HEK293 (cell line): Measurements from ENCODE around the gene FGD5.
A peak's percentile ranks its signal among the peaks of the same experiment; 100 is the strongest.

Experiments used
- CTCF ChIA-PET: fragments of 350-600 bp; formaldehyde crosslinking; extraction: SDS; loops from one replicate; lab custom pipeline; 2021; ENCODE audit warnings: antibody characterized with exemption; lab: Yijun Ruan, JAX
- POLR2A ChIA-PET: fragments of 300-600 bp; formaldehyde crosslinking; extraction: SDS; loops from one replicate; lab custom pipeline; 2020; ENCODE audit warnings: antibody characterized with exemption, inconsistent platforms; lab: Yijun Ruan, JAX
- H3K27ac ChIP-seq: fragments of 200-500 bp; sonication (Bioruptor generic); 2 replicates; pipeline ENCODE4 v1.5.1; 2014; ENCODE audit warnings: low read depth, low read length, control low read depth, inconsistent platforms; ENCODE audit errors: extremely low read depth
- H3K36me3 ChIP-seq, 2 experiments: fragments of 200-500 bp in 1 of 2; sonication (Bioruptor generic) in 1 of 2; 1 replicate in 1 of 2; 2 replicates in 1 of 2; pipeline ENCODE4 v1.5.1; 2014 to 2017; ENCODE audit warnings: inconsistent platforms in 2 of 2, low read length in 2 of 2; ENCODE audit not compliant: control insufficient read depth in 2 of 2, insufficient read depth in 1 of 2
- H3K4me1 ChIP-seq: fragments of 200-500 bp; sonication (Bioruptor generic); 2 replicates; pipeline ENCODE4 v1.5.1; 2014; ENCODE audit warnings: mild to moderate bottlenecking, low read length, inconsistent platforms; ENCODE audit not compliant: control insufficient read depth, insufficient read depth
- H3K4me3 ChIP-seq: 2 replicates; pipeline ENCODE4 v1.5.1; 2011; ENCODE audit warnings: low read depth, mild to moderate bottlenecking, control low read depth, low read length, moderate library complexity
- H3K9me3 ChIP-seq: fragments of 200-500 bp; sonication (Bioruptor generic); 2 replicates; pipeline ENCODE4 v1.5.1; 2014; ENCODE audit warnings: low read depth, low read length, inconsistent platforms; ENCODE audit not compliant: control insufficient read depth, insufficient read depth
- KLF9 ChIP-seq: fragments of 450-650 bp; formaldehyde crosslinking; IDR thresholded peaks from 2 replicates; pipeline ENCODE4 v1.5.1; 2016; ENCODE audit warnings: missing biosample characterization, missing genetic modification characterization, low read depth
- ZBTB20 ChIP-seq: fragments of 450-650 bp; formaldehyde crosslinking; IDR thresholded peaks from 2 replicates; pipeline ENCODE4 v1.5.1; 2016; ENCODE audit warnings: missing biosample characterization, missing genetic modification characterization
- ZBTB21 ChIP-seq: fragments of 450-650 bp; formaldehyde crosslinking; IDR thresholded peaks from 2 replicates; pipeline ENCODE4 v1.5.1; 2017; ENCODE audit warnings: missing biosample characterization, missing genetic modification characterization
- ZBTB48 ChIP-seq: fragments of 450-650 bp; formaldehyde crosslinking; IDR thresholded peaks from 2 replicates; pipeline ENCODE4 v1.5.1; 2016; ENCODE audit warnings: missing biosample characterization, missing genetic modification characterization
- ZNF214 ChIP-seq: fragments of 450-650 bp; formaldehyde crosslinking; IDR thresholded peaks from 2 replicates; pipeline ENCODE4 v1.5.1; 2017; ENCODE audit warnings: missing biosample characterization, mild to moderate bottlenecking, missing genetic modification characterization, borderline replicate concordance
- ZNF354C ChIP-seq: fragments of 450-650 bp; formaldehyde crosslinking; IDR thresholded peaks from 2 replicates; pipeline ENCODE4 v1.5.1; 2016; ENCODE audit warnings: missing biosample characterization, missing genetic modification characterization, low read depth, borderline replicate concordance
- ZNF37A ChIP-seq: fragments of 450-650 bp; IDR thresholded peaks from 2 replicates; pipeline ENCODE4 v1.5.1; 2018; ENCODE audit warnings: missing biosample characterization, missing genetic modification characterization
- ZNF394 ChIP-seq: fragments of 450-650 bp; formaldehyde crosslinking; IDR thresholded peaks from 2 replicates; pipeline ENCODE4 v1.5.1; 2016; ENCODE audit warnings: missing biosample characterization, missing genetic modification characterization, mild to moderate bottlenecking, moderate library complexity, borderline replicate concordance
- ZNF423 ChIP-seq: fragments of 450-650 bp; formaldehyde crosslinking; IDR thresholded peaks from 2 replicates; pipeline ENCODE4 v1.5.1; 2016; ENCODE audit warnings: missing biosample characterization, missing genetic modification characterization
- ZNF510 ChIP-seq: fragments of 450-650 bp; formaldehyde crosslinking; IDR thresholded peaks from 2 replicates; pipeline ENCODE4 v1.5.1; 2018; ENCODE audit warnings: mild to moderate bottlenecking, missing genetic modification characterization, missing biosample characterization; ENCODE audit not compliant: insufficient replicate concordance
- ZNF670 ChIP-seq: fragments of 450-650 bp; formaldehyde crosslinking; IDR thresholded peaks from 2 replicates; pipeline ENCODE4 v1.5.1; 2016; ENCODE audit warnings: missing biosample characterization, missing genetic modification characterization, low read depth
- ZNF747 ChIP-seq: fragments of 450-650 bp; formaldehyde crosslinking; IDR thresholded peaks from 2 replicates; pipeline ENCODE4 v1.5.1; 2016; ENCODE audit warnings: missing biosample characterization, missing genetic modification characterization
- ZNF792 ChIP-seq: fragments of 450-650 bp; formaldehyde crosslinking; IDR thresholded peaks from 2 replicates; pipeline ENCODE4 v1.5.1; 2016; ENCODE audit warnings: missing biosample characterization, missing genetic modification characterization
- TF ChIP-seq, protein P1 (sequence below): fragments of 450-650 bp; formaldehyde crosslinking; IDR thresholded peaks from 2 replicates; pipeline ENCODE4 v1.5.1; 2016; ENCODE audit warnings: missing biosample characterization, missing genetic modification characterization
- TF ChIP-seq, protein P2 (sequence below): fragments of 450-650 bp; IDR thresholded peaks from 2 replicates; pipeline ENCODE4 v1.5.1; 2018; ENCODE audit warnings: missing biosample characterization, missing genetic modification characterization
- TF ChIP-seq, protein P3 (sequence below): sonication (generic); formaldehyde crosslinking; IDR thresholded peaks from 2 replicates; pipeline ENCODE4 v1.8.1; 2022; ENCODE audit warnings: mild to moderate bottlenecking, moderate library complexity, missing genetic modification reagents
- TF ChIP-seq, protein P4 (sequence below): fragments of 450-650 bp; formaldehyde crosslinking; IDR thresholded peaks from 2 replicates; pipeline ENCODE4 v1.5.1; 2016; ENCODE audit warnings: missing biosample characterization, missing genetic modification characterization

FGD5 gene

DNA sequence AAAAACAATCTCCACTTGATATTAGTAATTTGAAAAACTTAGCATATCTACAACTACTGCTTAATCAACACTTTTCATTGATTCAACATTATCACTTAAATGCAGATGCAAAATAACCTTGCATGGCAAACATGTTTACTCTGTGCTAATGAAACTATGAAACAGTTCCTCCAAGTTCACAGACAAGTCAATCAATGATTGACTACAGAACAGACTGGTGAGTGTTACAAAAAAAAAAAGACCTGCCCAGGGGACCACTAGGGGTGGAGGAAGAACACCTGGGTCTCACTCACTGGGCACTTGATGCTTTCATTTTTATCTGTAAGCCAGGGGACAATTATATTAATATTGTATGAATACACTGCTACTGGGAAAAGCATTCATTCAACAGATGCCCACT lies 124.3 kb downstream of the FGD5 start:
- Histone ChIP-seq H3K4me3 (no peak overlapping the region), H3K4me1 (peaks cover 3% of the 10 kb centered on the region; the same call in 1 of the 2 replicates), H3K27ac (no peak overlapping the region), H3K9me3 (no peaks in the 10 kb centered on the region), H3K36me3 (peaks cover 13 to 30% of the 10 kb centered on the region in 2 experiments)
- POLR2A ChIA-PET: no interaction called here
- CTCF ChIA-PET: interaction anchor here (0.6 kb wide), 1 partner anchor 19 kb away, joined by 3 read pairs; no protein-coding TSS in a partner anchor
- TF ChIP-seq ZNF792 (tag by site-specific recombination): no peak

DNA sequence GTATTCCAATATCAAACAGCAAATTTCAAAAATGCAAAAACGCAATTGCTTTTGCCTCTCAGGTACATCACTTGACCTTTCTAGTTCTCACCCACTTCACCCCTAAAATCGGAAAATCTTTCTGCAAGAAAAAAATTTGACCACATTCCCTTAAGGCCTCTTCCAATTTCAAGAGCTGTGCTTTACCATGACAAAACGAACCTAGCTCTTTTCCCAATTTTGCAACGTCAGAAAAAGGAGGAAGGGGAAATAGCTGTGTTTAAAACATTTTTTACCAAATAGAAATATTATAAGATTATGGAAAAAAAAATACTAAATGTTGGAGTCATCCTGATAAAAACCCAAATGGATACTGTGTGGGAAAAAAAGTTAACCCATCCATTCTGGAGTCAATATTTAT lies 127.5 kb downstream of the FGD5 start:
- Histone ChIP-seq H3K36me3 (peaks cover 13 to 43% of the 10 kb centered on the region in 2 experiments), H3K4me3 (peak overlapping the region; percentile 94)
- no peak for TF ChIP-seq ZNF214
- TF ChIP-seq ZBTB48 (tag by site-specific recombination): peak; percentile 87
- TF ChIP-seq ZNF747: no peak
- TF ChIP-seq, all 188 proteins: peak for 1
- ChIA-PET CTCF (no interaction called here), POLR2A (interaction anchor here (0.7 to 1.6 kb wide), 8 partner anchors 13 to 767 kb away, joined by 3 to 6 read pairs (median 4); partner anchors contain the start of genes BTD, CAPN7, HACL1 and LSM3)
- Histone ChIP-seq H3K9me3 (no peaks in the 10 kb centered on the region), H3K4me1 (peaks cover 8% of the 10 kb centered on the region), H3K27ac (peak overlapping the region; percentile 99; the same call in 1 of the 2 replicates)

DNA sequence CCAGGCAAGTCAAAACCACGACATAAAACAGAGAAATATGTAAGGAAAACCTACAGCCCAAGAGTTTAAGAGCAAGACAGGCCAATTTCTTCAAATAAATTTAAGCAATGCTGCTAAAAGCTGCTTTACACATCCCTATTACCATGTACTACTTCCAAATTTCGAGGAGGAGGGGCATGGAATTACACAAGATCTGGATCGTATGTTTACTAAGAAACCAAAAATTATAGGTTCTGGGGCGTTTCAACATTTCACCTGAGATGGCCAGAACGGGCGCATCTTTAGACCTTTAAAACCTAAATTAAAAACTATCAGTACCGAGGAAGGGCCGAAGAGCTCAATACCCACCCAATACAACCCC lies 128.0 kb downstream of the FGD5 start:
- H3K27ac ChIP-seq: peak overlapping the region; percentile 99
- H3K9me3 ChIP-seq: no peaks in the 10 kb centered on the region
- peaks cover 13 to 43% of the 10 kb centered on the region in 2 experiments for H3K36me3 ChIP-seq
- peak overlapping the region; percentile 94 for H3K4me3 ChIP-seq
- ChIA-PET POLR2A (interaction anchor here (0.7 to 1.6 kb wide), 8 partner anchors 13 to 768 kb away, joined by 3 to 6 read pairs (median 4); partner anchors contain the start of genes BTD, CAPN7, HACL1 and LSM3), CTCF (interaction anchor here (0.6 to 0.7 kb wide), 3 partner anchors 93 to 369 kb away, joined by 3 to 5 read pairs (median 4); partner anchors contain the start of gene RBSN)
- TF ChIP-seq, protein P1, sequence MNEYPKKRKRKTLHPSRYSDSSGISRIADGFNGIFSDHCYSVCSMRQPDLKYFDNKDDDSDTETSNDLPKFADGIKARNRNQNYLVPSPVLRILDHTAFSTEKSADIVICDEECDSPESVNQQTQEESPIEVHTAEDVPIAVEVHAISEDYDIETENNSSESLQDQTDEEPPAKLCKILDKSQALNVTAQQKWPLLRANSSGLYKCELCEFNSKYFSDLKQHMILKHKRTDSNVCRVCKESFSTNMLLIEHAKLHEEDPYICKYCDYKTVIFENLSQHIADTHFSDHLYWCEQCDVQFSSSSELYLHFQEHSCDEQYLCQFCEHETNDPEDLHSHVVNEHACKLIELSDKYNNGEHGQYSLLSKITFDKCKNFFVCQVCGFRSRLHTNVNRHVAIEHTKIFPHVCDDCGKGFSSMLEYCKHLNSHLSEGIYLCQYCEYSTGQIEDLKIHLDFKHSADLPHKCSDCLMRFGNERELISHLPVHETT (tag by site-specific recombination): no peak
- TF ChIP-seq, protein P2, sequence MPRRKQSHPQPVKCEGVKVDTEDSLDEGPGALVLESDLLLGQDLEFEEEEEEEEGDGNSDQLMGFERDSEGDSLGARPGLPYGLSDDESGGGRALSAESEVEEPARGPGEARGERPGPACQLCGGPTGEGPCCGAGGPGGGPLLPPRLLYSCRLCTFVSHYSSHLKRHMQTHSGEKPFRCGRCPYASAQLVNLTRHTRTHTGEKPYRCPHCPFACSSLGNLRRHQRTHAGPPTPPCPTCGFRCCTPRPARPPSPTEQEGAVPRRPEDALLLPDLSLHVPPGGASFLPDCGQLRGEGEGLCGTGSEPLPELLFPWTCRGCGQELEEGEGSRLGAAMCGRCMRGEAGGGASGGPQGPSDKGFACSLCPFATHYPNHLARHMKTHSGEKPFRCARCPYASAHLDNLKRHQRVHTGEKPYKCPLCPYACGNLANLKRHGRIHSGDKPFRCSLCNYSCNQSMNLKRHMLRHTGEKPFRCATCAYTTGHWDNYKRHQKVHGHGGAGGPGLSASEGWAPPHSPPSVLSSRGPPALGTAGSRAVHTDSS (tag by site-specific recombination): no peak
- no peak for TF ChIP-seq ZNF510 (tag by site-specific recombination)
- TF ChIP-seq ZBTB21 (tag by site-specific recombination): 0 out of 2 replicates have a peak, but pooled peaks have one; percentile 23
- no peak for TF ChIP-seq ZNF354C
- H3K4me1 ChIP-seq: peaks cover 8% of the 10 kb centered on the region

DNA sequence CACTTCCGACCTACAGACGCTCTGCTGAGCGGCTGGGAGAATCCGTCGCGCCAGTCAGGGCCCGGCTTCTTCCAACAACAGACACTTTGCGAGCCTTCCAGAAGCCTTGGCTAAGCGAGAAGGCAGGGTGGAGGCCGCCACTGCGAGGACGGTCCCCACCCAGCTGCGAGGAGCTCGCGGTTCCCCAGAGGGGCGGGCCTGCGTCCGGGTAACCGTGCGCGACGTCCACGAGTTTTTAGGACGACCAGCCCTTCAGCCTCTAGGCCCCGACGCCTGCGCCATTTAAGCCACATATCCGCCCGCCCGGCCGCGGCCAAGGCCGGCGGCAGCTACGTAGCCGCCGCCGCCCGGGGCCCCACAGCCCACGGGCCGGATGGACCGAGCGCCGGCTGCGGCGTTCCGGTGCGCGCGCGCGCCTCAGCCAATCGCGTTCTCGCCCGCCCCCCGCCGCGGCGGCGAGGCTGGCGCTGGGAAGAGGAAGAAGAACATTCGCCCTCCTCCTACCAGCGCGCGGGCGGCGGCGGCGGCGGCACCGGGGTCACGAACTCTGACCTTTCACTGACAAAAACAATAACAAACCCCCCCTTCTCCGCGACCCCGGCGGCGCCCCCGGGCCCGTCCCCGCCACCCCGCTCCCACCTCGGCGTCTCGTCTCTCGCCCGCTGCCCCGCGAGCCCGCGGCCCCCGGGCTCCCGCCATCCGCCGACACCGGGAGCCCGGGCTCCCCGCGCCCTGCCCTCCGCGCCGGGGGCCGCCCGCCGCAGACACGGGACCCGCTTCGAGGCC lies 128.5 kb downstream of the FGD5 start, which contains the start of gene NR2C2:
Gene NR2C2 (plus strand): TSS at position 484 of the 786 bp plus-strand sequence. CDS start 56,332 bp downstream, outside the sequence.
- Histone ChIP-seq H3K36me3 (peaks cover 13 to 43% of the 10 kb centered on the region in 2 experiments), H3K4me1 (peaks cover 8% of the 10 kb centered on the region), H3K9me3 (no peaks in the 10 kb centered on the region), H3K27ac (peak within 1 kb of the TSS; percentile 99), H3K4me3 (peak within 1 kb of the TSS; percentile 94)
- POLR2A ChIA-PET: interaction anchor here (0.7 to 1.6 kb wide), 7 partner anchors 14 to 654 kb away, joined by 3 to 6 read pairs (median 4); partner anchors contain the start of genes BTD, CAPN7, HACL1 and MRPS25
- CTCF ChIA-PET: interaction anchor here (0.6 to 0.7 kb wide), 3 partner anchors 92 to 370 kb away, joined by 3 to 5 read pairs (median 4); partner anchors contain the start of gene RBSN
- TF ChIP-seq ZNF394 (tag by site-specific recombination) (no peak), ZNF37A (tag by site-specific recombination) (no peak), ZBTB20 (tag by site-specific recombination) (peak; percentile 95), ZNF670 (no peak), ZNF423 (tag by site-specific recombination) (0 out of 2 replicates have a peak, but pooled peaks have one; percentile 10), KLF9 (peak; percentile 71)
- TF ChIP-seq, protein P3, sequence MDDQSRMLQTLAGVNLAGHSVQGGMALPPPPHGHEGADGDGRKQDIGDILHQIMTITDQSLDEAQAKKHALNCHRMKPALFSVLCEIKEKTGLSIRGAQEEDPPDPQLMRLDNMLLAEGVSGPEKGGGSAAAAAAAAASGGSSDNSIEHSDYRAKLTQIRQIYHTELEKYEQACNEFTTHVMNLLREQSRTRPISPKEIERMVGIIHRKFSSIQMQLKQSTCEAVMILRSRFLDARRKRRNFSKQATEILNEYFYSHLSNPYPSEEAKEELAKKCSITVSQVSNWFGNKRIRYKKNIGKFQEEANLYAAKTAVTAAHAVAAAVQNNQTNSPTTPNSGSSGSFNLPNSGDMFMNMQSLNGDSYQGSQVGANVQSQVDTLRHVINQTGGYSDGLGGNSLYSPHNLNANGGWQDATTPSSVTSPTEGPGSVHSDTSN (CRISPR knock-in tag): no peak
- TF ChIP-seq, protein P4, sequence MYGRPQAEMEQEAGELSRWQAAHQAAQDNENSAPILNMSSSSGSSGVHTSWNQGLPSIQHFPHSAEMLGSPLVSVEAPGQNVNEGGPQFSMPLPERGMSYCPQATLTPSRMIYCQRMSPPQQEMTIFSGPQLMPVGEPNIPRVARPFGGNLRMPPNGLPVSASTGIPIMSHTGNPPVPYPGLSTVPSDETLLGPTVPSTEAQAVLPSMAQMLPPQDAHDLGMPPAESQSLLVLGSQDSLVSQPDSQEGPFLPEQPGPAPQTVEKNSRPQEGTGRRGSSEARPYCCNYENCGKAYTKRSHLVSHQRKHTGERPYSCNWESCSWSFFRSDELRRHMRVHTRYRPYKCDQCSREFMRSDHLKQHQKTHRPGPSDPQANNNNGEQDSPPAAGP (tag by site-specific recombination): peak; percentile 77
